Stimulated activated CD8-positive, alpha-beta memory T cell treated with anti-CD3 and anti-CD28 coated beads, Interleukin-12 subunit alpha, Interleukin-12 subunit beta, amount 100 ng/mL, for 4 hours (primary cell): ENCODE results near the gene DHPS.
"Not testable (repeated sequence)": the region's sequence is repeated elsewhere in the genome, so short reads cannot be mapped to it uniquely, and the experiment has no call there.

Experiments
- DNase-seq: peaks from one replicate; pipeline ENCODE4 v3.0.0-alpha.2; 2020; ENCODE audit warnings: low read depth

The DHPS gene

DNA sequence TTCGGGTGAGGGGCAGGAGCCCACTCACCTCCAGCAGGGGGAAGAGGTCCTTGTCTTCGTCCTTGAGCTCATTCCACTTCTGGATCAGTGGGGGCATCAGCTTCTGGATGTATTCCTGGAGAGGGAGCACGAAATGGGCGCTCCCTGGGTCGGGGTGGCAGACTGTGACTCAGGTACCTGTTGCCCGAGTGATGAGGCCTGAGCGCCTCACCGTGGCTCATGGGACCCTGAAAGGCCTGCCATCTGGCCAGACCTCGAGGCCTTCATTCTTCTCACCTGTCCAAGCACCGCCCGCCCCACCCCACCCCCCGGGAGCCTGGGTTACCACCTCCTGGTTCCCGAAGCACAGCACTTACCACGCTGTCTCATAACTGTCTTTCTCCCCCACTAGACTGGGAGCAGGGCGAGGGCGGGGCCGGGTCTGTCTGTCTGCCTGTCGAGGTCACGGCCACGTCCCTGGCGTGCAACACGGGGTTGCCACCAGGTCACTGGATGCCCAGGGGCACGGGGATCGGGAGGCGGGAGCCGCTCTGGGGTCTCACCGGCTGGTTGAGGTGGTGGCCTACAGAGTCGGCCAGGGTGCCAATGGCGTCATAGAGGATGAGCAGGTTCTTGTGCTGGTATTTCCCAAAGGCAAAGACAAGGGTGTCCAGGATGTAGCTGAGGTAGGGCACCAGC is 24.1 kb upstream of the DHPS start:
- no peak for DNase-seq

DNA sequence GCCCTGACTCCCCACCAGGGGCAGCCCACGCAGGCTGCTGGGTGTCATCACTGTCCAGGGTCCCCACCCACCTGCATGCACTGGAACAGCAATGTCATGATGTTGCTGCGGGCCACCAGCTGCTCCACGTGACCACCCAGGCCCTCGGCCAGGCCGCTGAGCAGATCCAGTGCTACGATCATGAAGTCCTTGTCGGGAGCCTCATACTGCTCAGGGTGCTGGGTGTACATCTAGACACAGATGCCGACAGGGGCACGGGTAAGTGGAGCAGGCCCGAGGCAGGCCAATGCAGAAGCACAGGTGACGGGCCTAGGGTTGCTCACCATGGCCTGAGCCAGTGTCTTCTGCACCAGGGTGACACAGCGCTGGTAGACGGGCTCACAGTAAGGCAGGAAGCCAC is 23.5 kb upstream of the DHPS start:
- no peak for DNase-seq

GRCh38 chr19:12703046-12703445 is 21.4 kb upstream of the DHPS start:
- DNase-seq = no peak

DNA sequence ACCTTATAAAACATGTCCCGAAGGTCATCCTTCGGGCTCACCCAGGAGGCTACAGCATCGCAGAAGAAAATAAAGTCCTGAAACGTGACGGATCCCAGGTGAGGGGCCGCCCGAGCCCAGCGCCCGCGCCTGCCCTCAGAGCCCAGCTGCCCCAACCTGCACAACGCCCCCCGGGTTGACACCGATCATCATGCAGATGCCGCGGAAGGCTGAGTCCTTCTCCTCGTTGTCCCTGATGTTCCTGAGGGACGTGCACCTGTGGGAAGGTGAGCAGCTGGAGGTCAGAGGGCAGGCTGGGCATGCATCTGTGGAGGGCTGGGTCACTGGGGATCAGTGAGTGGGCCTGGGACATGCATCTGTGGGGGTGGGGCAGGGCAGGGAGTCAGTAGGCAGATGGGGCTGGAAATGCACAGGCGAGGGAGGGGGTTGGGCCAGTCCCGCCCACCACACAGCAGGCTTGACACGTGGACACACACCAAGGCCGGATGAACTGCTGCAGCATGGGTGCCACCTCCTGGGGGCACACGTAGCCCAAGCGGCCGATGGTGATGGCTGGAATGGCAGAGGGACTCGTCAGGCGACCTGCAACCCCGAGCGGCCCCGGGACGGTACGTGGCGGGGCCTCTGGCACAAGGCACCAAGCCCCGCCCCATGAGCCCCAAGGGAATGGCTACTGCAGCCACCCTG is 20.1 kb upstream of the DHPS start:
- no peak for DNase-seq

GRCh38 chr19:12698138-12698537 is 16.5 kb upstream of the DHPS start:
- no peak for DNase-seq

DNA sequence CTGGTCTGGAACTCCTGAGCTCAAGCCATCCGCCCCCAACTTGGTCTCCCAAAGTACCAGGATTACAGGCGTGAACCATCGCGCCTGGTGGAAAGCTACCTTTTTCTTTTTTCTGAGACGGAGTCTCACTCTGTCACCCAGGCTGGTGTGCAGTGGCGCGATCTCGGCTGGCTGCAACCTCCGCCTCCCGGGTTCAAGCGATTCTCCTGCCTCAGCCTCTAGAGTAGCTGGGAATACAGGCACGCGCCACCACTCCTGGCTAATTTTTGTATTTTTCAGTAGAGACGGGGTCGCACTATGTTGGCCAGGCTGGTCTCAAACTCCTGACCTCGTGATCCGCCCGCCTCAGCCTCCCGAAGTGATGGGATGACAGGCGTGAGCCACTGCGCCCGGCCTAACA is 15.7 kb upstream of the DHPS start:
- DNase-seq = not testable (repeated sequence)

DNA sequence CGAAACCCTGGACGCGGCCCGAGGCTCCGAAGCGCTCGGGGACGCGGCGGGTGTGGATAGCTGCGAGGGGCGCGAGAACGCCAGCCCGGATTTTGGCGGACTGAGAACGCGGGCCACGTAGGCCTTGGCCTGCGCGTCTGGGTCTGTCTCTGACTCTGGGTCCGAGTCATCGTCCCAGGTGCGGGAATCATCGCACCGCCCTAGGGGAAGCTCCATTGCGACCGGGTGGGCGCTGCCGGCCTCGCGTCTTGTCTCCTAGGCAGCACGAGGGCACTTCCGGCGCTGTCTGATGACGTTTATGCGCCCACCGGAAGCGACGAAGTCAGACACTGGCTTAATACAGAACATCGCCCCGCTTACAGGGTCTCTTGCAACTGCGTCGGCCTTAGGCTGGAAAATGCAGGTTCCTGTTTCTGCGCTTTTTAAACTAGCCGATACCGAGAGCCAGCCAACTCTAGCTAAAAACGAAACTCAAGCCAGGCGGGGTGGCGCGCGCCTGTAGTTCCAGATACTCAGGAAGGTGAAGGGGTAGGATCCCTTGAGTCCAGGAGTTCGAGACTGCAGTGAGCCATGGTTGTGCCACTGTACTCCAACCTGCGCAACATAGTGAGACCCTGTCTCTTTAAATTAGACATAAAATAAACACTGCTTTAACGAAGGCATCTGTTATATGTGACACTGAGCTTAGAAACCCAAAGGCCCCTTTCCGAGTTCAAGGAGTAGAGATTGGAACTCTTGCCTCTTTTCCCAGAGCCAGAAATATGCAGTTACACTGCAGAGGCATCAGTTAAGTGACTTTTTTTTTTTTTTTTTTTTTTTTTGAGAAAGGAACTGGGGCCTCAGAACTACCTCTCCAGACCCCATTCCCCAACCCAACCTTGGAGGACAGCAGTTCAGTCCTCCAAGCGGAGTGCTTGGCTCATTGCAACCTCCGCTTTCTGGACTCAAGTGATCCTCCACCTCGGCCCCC is 15.0 kb upstream of the DHPS start, which contains the start of gene FBXW9:
Gene FBXW9, minus strand, starts transcription at position 266 of the 970 bp plus-strand sequence. Its CDS starts 50 bp downstream, at position 216.
- peak; percentile 94 for DNase-seq

- DNase-seq = no peak
Measured at GRCh38 chr19:12695997-12696365, 14.3 kb upstream of the DHPS start.

GRCh38 chr19:12695514-12695913 is 13.8 kb upstream of the DHPS start:
- DNase-seq = no peak

DNA sequence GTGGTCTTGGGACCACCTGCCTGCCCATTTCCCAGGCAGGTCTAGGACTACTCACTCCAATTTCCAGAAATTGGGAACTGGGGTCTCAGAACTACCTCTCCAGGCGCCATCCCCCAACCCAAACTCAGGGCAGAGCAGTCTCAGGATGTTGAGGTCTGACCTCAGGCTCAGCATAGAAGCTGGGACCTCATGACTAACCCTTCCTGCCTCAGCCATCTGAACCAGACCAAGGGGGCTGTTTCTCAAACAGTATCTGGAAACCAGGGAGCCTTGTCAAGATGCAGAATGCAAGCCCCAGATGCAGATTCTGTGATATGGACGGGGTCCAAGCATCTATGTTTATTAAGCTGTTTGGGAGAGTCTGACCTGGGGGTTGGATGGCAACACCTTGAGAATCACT is 13.4 kb upstream of the DHPS start:
- DNase-seq = no peak

GRCh38 chr19:12694641-12695040 is 13.0 kb upstream of the DHPS start:
- DNase-seq = no peak

GRCh38 chr19:12692960-12693359 is 11.3 kb upstream of the DHPS start:
- no peak for DNase-seq

DNA sequence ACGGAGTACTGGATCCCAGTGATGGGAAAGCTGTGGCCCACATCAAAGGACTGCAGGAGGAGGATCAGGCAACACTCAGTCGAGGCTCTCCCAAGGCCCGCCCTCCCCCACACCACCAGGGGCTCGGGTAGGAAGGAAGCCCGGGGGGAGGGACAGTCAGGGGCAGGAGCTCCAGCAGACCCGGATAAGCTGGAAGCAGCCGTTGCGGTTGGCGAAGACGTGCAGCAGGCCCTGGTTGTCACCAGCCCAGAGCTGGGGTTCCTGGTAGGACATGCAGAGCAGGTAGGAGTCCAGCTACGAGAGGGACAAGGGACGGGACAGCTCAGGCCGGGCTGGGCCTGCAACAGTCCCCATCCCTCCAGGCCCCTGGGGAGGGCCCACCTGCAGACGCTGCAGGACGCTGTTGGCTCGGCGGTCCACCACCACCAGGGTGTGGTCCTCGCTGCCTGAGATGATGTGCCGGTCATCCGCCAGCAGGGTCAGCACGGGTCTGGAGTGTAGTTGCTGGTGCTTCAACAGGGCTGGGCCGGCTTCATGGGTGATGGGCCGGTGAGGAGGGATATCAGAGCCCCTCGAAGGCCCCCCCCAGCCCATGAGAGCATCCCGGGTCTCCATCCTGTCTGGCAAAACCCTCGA is 8.0 kb upstream of the DHPS start:
- no peak for DNase-seq

- DNase-seq = no peak
Measured at GRCh38 chr19:12689012-12689411, 7.3 kb upstream of the DHPS start.

DNA sequence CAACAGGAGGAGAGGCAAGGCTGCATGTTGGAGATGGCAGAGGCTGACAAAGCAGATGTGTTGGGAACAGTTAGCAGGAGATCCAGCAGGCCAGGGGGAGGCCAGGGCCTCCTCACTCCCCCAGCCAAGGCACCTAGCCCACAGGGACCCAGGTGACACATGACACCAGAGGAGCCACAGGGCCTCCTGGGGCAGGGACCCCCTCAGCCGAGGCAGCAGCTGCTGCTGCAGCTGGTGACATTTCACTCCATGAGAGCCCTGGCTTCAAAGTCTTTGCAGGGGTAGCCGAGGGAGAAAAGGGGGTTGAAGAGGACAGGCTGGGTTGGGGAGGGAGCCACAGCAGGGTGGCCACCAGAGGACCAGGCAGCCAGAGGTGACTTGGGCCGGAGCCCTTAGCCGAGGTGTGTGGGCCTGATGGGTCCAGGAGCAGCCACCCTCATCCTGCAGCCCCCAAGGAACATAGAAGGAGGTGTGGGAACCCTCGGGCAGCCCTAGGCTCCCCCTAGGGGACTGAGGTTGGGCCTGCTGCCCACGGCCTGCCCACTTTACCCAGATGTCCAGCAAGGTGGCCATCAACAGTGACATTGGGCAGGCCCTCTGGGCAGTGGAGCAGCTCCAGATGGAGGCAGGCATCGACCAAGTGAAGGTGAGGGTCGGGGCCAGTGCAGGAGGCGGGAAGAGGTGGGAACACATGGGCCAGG is 6.0 kb upstream of the DHPS start, which contains the start of gene GNG14:
Gene GNG14, plus strand, starts transcription at position 503 of the 701 bp plus-strand sequence. Its CDS starts 51 bp downstream, at position 554.
- no peak for DNase-seq

DNA sequence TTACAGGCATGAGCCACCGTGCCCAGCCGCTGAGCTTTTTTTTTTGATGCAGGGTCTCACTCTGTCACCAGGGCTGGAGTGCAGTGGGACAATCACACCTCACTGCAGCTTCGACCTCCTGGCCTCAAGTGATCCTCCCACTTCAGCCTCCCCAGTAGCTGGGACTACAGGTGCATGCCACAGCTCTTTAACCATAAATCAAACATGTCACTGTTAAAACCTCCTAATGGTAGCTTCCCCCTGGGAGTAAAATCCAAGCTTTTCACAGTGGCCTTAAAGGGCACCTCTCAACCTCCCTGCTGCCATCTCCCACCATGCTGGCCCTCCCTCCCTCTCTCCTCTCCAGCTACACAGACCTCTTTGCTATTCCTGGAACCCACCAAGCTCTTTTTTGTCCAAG is 4.2 kb upstream of the DHPS start:
- no peak for DNase-seq

DNA sequence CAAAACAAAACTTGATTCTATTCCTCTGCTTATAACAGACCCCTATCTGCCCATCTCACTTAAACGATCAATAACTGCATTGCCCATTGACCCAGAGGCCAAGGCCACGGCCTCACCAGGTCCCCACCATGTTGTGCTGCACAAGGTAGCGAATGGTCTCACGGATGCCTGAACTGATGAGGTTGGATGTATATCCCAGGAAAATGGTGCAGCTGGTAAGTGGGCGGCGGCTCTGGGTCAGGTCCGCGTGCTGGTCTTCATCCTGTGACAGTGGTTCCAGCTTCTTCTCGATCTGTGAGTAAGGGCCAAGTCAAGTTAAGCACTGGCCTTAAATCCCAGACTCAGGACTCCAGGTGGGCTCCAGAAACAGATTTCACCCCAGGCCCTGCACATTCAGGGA is 1.6 kb downstream of the DHPS start:
- no peak for DNase-seq

GRCh38 chr19:12678039-12678438 is 3.6 kb downstream of the DHPS start:
- DNase-seq = not testable (repeated sequence)

- no peak for DNase-seq
Measured at GRCh38 chr19:12676928-12677327, 4.8 kb downstream of the DHPS start.

- peak; percentile 59 for DNase-seq
Measured at GRCh38 chr19:12676384-12676792, 5.3 kb downstream of the DHPS start.

- DNase-seq = no peak
Measured at GRCh38 chr19:12675940-12676339, 5.7 kb downstream of the DHPS start.
